Measurements from ENCODE around the gene FSTL5.

The FSTL5 gene

GRCh38 chr4:162102713-162103112 is 61.1 kb downstream of the FSTL5 start:
- DNase-seq = no peak

GRCh38 chr4:162101337-162101736 is 62.5 kb downstream of the FSTL5 start:
- DNase-seq = no peak

- no peak for DNase-seq
Observed at GRCh38 chr4:162075726-162076125, 88.1 kb downstream of the FSTL5 start.

- DNase-seq = no peak
Observed at GRCh38 chr4:162061214-162061613, 102.6 kb downstream of the FSTL5 start.

- no peak for DNase-seq
Observed at GRCh38 chr4:162059656-162060055, 104.1 kb downstream of the FSTL5 start.

- DNase-seq = no peak
Observed at GRCh38 chr4:162056990-162057389, 106.8 kb downstream of the FSTL5 start.

- DNase-seq = no peak
Observed at GRCh38 chr4:162046135-162046534, 117.7 kb downstream of the FSTL5 start.

GRCh38 chr4:162038112-162038511 is 125.7 kb downstream of the FSTL5 start:
- DNase-seq = no peak

- DNase-seq = no peak
Observed at GRCh38 chr4:162017863-162018262, 145.9 kb downstream of the FSTL5 start.

- DNase-seq = no peak
Observed at GRCh38 chr4:162016991-162017390, 146.8 kb downstream of the FSTL5 start.

GRCh38 chr4:162016219-162016618 is 147.6 kb downstream of the FSTL5 start:
- no peak for DNase-seq

GRCh38 chr4:162015090-162015489 is 148.7 kb downstream of the FSTL5 start:
- no peak for DNase-seq

- no peak for DNase-seq
Observed at GRCh38 chr4:162011089-162011488, 152.7 kb downstream of the FSTL5 start.

GRCh38 chr4:162010362-162010761 is 153.4 kb downstream of the FSTL5 start:
- DNase-seq = no peak

- DNase-seq = no peak
Observed at GRCh38 chr4:161992317-161992716, 171.5 kb downstream of the FSTL5 start.

- DNase-seq = no peak
Observed at GRCh38 chr4:161991811-161992210, 172.0 kb downstream of the FSTL5 start.

GRCh38 chr4:161990721-161991120 is 173.1 kb downstream of the FSTL5 start:
- DNase-seq = no peak

- no peak for DNase-seq
Observed at GRCh38 chr4:161988946-161989345, 174.9 kb downstream of the FSTL5 start.

- DNase-seq = no peak
Observed at GRCh38 chr4:161987611-161988010, 176.2 kb downstream of the FSTL5 start.

- no peak for DNase-seq
Observed at GRCh38 chr4:161952382-161952781, 211.4 kb downstream of the FSTL5 start.

- DNase-seq = no peak
Observed at GRCh38 chr4:161949946-161950725, 213.7 kb downstream of the FSTL5 start.

- no peak for DNase-seq
Observed at GRCh38 chr4:161948026-161948770, 215.6 kb downstream of the FSTL5 start.

GRCh38 chr4:161937596-161937995 is 226.2 kb downstream of the FSTL5 start:
- DNase-seq = no peak

All from stimulated activated CD4-positive, alpha-beta T cell treated with anti-CD3 and anti-CD28 coated beads, Interleukin-4, amount 100 ng/mL, for 1 hour (primary cell).